Testis (tissue), 3 donors: ENCODE measurements around the gene MAST4. TPM values are rescaled to one million over a fixed set of nuclear protein-coding genes. Genes with fewer than 3 reads are reported as not detected.

ENCODE experiments used
- DNase-seq: peaks from one replicate; pipeline ENCODE4 v3.0.0-alpha.2; 2019
- H3K27ac ChIP-seq, 2 donors: fragments of 200-600 bp; sonication (generic); one replicate each; pipeline ENCODE4 v1.5.1; 2019
- H3K27me3 ChIP-seq: fragments of 200-600 bp; sonication (generic); one replicate; pipeline ENCODE4 v1.5.1; 2019
- H3K36me3 ChIP-seq: fragments of 200-600 bp; sonication (generic); one replicate; pipeline ENCODE4 v1.5.1; 2017; ENCODE audit warnings: low read depth; ENCODE audit errors: missing control alignments
- H3K4me1 ChIP-seq: fragments of 200-600 bp; sonication (generic); one replicate; pipeline ENCODE4 v1.5.1; 2019
- H3K4me3 ChIP-seq, 2 donors: fragments of 200-600 bp; sonication (generic); one replicate each; pipeline ENCODE4 v1.5.1; 2017 to 2019
- H3K9me3 ChIP-seq: fragments of 200-600 bp; sonication (generic); one replicate; pipeline ENCODE4 v1.5.1; 2017
- CTCF ChIP-seq, 3 experiments: fragments of 450-650 bp in 2 of 3; fragments of 200-600 bp in 1 of 3; sonication (generic) in 1 of 3; IDR thresholded peaks; one replicate each; pipeline ENCODE4 v1.5.1; 2016 to 2019; ENCODE audit warnings: antibody characterized with exemption in 3 of 3, mild to moderate bottlenecking in 2 of 3, moderate library complexity in 1 of 3
- POLR2A ChIP-seq: fragments of 450-650 bp; IDR thresholded peaks from one replicate; pipeline ENCODE4 v1.6.1; 2017; ENCODE audit warnings: antibody characterized with exemption, mild to moderate bottlenecking, moderate library complexity
- WGBS, 2 donors: methylation state at CpG; one replicate each; pipeline ENCODE4 v1.1.5; 2018; 5-methylcytosine and 5-hydroxymethylcytosine counted together
- intact Hi-C: fragments of 100-400 bp; cut with DNase I; formaldehyde crosslinking; loops from one replicate; pipeline ENCODE4 v1.15.1; 2023; ENCODE audit warnings: low total_unique reads
- polyA plus RNA-seq: library from polyadenylated mRNA; stranded (reverse); fragments of 350-450 nt; fragmentation: Illumina TruSeq; extraction: RNeasy Lipid Tissue Mini Kit (QIAGEN cat#74804); gene quantifications from one replicate; pipeline ENCODE4 v1.2.3, GENCODE V29; 2014; ENCODE audit warnings: low read depth, low replicate concordance; ENCODE audit not compliant: insufficient read depth
- total RNA-seq, 2 donors: library from RNA; depleted of rRNA; stranded (reverse); fragments of >200 nt; gene quantifications; one replicate each; pipeline ENCODE4 v1.2.3, GENCODE V29; 2016

MAST4 gene
- total and polyA plus RNA-seq, 3 donors from 2014 or later, result 27.2 to 56.4 (median 51.4) TPM

GRCh38 chr5:66958980-66959641 lies 362.9 kb downstream of the MAST4 start:
- H3K4me3 ChIP-seq, result peak overlapping the region; percentile 38 to 54
- H3K9me3 ChIP-seq, result no peaks in the 10 kb centered on the region
- peaks cover 19% of the 10 kb centered on the region for H3K4me1 ChIP-seq
- peak overlapping the region; percentile 31 to 74 for H3K27ac ChIP-seq
- TF ChIP-seq POLR2A (no peak), CTCF (IDR thresholded peaks at IDR 0.05) (no peak)
- H3K36me3 ChIP-seq, result no peaks in the 10 kb centered on the region
- WGBS, 2 donors, result 22 to 57% methylated on average over 9 to 11 of the region's 11 CpGs
- intact Hi-C loops, result no loop called here
- DNase-seq, result peak; percentile 39
- H3K27me3 ChIP-seq, result no peaks in the 10 kb centered on the region

- Histone ChIP-seq H3K9me3 (no peaks in the 10 kb centered on the region), H3K27ac (peak overlapping the region; percentile 31 to 74), H3K27me3 (no peaks in the 10 kb centered on the region), H3K4me3 (peak overlapping the region; percentile 38 to 54), H3K4me1 (peaks cover 19% of the 10 kb centered on the region), H3K36me3 (no peaks in the 10 kb centered on the region)
- no peak for TF ChIP-seq POLR2A
- no peak for TF ChIP-seq CTCF (IDR thresholded peaks at IDR 0.05)
- intact Hi-C loops, result no loop called here
- 32 to 35% methylated on average over 2 of the region's 2 CpGs for WGBS, 2 donors
- no peak for DNase-seq
Observed at GRCh38 chr5:66959653-66960052, 363.5 kb downstream of the MAST4 start.

GRCh38 chr5:66960369-66961137 lies 364.4 kb downstream of the MAST4 start:
- Histone ChIP-seq H3K4me3 (no peak overlapping the region), H3K27ac (no peak overlapping the region), H3K4me1 (peaks cover 19% of the 10 kb centered on the region), H3K36me3 (no peaks in the 10 kb centered on the region), H3K27me3 (no peaks in the 10 kb centered on the region), H3K9me3 (no peaks in the 10 kb centered on the region)
- peak; percentile 22 for DNase-seq
- TF ChIP-seq CTCF (IDR thresholded peaks at IDR 0.05) (no peak), POLR2A (no peak)
- 28 to 46% methylated on average over 7 of the region's 7 CpGs for WGBS, 2 donors
- intact Hi-C loops, result no loop called here

DNA sequence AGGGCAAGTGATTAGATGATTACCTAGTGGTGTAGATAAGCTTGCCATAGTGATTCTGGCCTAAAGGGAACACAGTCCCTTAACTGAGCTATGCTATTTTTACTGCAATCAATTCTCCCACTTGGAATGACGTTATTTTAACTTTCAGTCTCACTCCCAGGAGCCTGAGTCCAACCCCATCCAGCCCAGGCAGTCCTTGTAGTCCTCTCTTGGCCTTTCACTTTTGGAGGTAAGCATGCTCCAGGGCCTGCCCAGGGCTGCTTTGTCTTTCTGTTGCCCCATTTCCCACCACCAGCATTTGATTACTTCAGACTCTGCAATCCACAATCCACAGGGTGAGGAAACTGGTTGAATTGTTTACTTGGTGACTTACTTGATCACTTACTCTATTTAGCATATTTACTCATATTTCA lies 367.4 kb downstream of the MAST4 start:
- intact Hi-C loops, result no loop called here
- TF ChIP-seq POLR2A, result no peak
- H3K27ac ChIP-seq, result no peak overlapping the region
- no peaks in the 10 kb centered on the region for H3K27me3 ChIP-seq
- 59 to 63% methylated on average over 1 of the region's 1 CpG for WGBS, 2 donors
- H3K9me3 ChIP-seq, result no peaks in the 10 kb centered on the region
- H3K4me1 ChIP-seq, result peaks cover 19% of the 10 kb centered on the region
- DNase-seq, result no peak
- no peak overlapping the region for H3K4me3 ChIP-seq
- H3K36me3 ChIP-seq, result no peaks in the 10 kb centered on the region

DNA sequence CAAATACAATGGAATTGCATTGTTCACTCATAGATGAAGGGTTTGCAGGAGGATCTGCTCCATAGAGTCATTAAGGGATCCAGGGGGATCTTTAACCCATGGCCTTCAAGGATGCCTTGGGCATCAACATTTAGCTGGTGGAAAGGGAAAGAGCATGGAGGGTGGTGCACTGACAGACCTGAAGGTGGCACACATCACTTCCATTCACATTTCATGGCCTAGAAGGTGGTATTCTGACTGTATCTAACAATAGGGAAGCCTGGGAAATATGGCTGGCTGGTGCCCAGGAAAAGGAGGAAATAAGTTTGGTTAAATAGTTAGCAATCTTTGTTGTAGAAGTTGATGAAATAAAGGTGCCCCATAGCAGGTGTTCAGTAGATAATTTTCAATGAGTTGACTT lies 370.2 kb downstream of the MAST4 start:
- no peaks in the 10 kb centered on the region for H3K27me3 ChIP-seq
- intact Hi-C loops, result no loop called here
- no peak overlapping the region for H3K27ac ChIP-seq
- no peaks in the 10 kb centered on the region for H3K36me3 ChIP-seq
- H3K4me3 ChIP-seq, result no peak overlapping the region
- H3K4me1 ChIP-seq, result no peaks in the 10 kb centered on the region
- TF ChIP-seq CTCF (IDR thresholded peaks at IDR 0.05), result no peak
- TF ChIP-seq POLR2A, result no peak
- DNase-seq, result no peak
- no peaks in the 10 kb centered on the region for H3K9me3 ChIP-seq
